Measurements from ENCODE around the gene DAPK1. TPM values are rescaled to one million over a fixed set of nuclear protein-coding genes. Genes with fewer than 3 reads are reported as not detected.

The DAPK1 gene
- total and polyA plus RNA-seq, 2 donors from 2014 or later: 15.5 to 166 TPM

- intact Hi-C loops (cut with DNase I): no loop called here
- Histone ChIP-seq H3K36me3 (ENCODE audit: control insufficient read depth in 2 of 3, insufficient read depth in 3 of 3, low read length in 3 of 3) (no peaks in the 10 kb centered on the region), H3K9ac (ENCODE audit: low read length in 3 of 3) (no peak overlapping the region), H3K27me3 (ENCODE audit: control insufficient read depth, insufficient read depth, low read length) (no peaks in the 10 kb centered on the region), H3K9me3 (ENCODE audit: control insufficient read depth in 2 of 3, insufficient read depth in 1 of 3, low read length in 3 of 3) (no peaks in the 10 kb centered on the region), H3K27ac (ENCODE audit: low read depth in 2 of 2, low read length in 2 of 2) (no peak overlapping the region), H3K4me3 (ENCODE audit: low read length in 3 of 3) (no peak overlapping the region), H3K4me1 (ENCODE audit: control insufficient read depth in 2 of 3, insufficient read depth in 2 of 3, low read depth in 1 of 3, low read length in 3 of 3) (peaks cover 0 to 11% (median 9%) of the 10 kb centered on the region in 3 donors)
- TF ChIP-seq, protein P1, sequence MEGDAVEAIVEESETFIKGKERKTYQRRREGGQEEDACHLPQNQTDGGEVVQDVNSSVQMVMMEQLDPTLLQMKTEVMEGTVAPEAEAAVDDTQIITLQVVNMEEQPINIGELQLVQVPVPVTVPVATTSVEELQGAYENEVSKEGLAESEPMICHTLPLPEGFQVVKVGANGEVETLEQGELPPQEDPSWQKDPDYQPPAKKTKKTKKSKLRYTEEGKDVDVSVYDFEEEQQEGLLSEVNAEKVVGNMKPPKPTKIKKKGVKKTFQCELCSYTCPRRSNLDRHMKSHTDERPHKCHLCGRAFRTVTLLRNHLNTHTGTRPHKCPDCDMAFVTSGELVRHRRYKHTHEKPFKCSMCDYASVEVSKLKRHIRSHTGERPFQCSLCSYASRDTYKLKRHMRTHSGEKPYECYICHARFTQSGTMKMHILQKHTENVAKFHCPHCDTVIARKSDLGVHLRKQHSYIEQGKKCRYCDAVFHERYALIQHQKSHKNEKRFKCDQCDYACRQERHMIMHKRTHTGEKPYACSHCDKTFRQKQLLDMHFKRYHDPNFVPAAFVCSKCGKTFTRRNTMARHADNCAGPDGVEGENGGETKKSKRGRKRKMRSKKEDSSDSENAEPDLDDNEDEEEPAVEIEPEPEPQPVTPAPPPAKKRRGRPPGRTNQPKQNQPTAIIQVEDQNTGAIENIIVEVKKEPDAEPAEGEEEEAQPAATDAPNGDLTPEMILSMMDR (IDR thresholded peaks at IDR 0.05; ENCODE audit: borderline replicate concordance, extremely low read depth, insufficient read depth): no peak
- DNase-seq: no peak
- FAIRE-seq: no peak
Observed at GRCh38 chr9:87534036-87534435, 36.4 kb downstream of the DAPK1 start.

DNA sequence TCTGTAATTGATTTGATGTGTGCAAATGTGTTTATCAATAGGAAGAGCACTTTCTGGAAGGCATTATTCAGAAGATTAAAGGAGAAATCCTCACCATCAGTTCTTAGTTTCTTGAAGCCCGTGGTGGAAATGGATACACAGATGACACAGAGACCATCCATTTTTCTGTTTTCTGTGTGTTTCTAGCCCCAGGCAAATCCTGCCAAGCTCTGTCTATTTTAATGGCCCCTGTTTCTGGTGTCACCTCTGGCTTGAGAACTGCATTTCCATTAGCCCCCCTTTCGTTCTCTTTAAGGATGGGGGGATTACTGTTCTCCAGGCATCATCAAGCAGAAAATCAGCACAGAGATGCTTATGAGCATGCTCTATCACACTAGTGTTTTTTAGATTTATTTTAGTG, 37.3 kb downstream of the DAPK1 start:
- no peaks in the 10 kb centered on the region for H3K9me3 ChIP-seq (ENCODE audit: control insufficient read depth in 2 of 3, insufficient read depth in 1 of 3, low read length in 3 of 3)
- no peak overlapping the region for H3K4me3 ChIP-seq (ENCODE audit: low read length in 3 of 3)
- H3K27me3 ChIP-seq (ENCODE audit: control insufficient read depth, insufficient read depth, low read length): no peaks in the 10 kb centered on the region
- peaks cover 0 to 4% (median 4%) of the 10 kb centered on the region in 3 donors for H3K4me1 ChIP-seq (ENCODE audit: control insufficient read depth in 2 of 3, insufficient read depth in 2 of 3, low read depth in 1 of 3, low read length in 3 of 3)
- no peaks in the 10 kb centered on the region for H3K36me3 ChIP-seq (ENCODE audit: control insufficient read depth in 2 of 3, insufficient read depth in 3 of 3, low read length in 3 of 3)
- H3K9ac ChIP-seq (ENCODE audit: low read length in 3 of 3): no peak overlapping the region
- TF ChIP-seq, protein P1 (IDR thresholded peaks at IDR 0.05; ENCODE audit: borderline replicate concordance, extremely low read depth, insufficient read depth): no peak
- DNase-seq (no peak), FAIRE-seq (no peak)
- intact Hi-C loops (cut with DNase I): no loop called here
- H3K27ac ChIP-seq (ENCODE audit: low read depth in 2 of 2, low read length in 2 of 2): no peak overlapping the region

DNA sequence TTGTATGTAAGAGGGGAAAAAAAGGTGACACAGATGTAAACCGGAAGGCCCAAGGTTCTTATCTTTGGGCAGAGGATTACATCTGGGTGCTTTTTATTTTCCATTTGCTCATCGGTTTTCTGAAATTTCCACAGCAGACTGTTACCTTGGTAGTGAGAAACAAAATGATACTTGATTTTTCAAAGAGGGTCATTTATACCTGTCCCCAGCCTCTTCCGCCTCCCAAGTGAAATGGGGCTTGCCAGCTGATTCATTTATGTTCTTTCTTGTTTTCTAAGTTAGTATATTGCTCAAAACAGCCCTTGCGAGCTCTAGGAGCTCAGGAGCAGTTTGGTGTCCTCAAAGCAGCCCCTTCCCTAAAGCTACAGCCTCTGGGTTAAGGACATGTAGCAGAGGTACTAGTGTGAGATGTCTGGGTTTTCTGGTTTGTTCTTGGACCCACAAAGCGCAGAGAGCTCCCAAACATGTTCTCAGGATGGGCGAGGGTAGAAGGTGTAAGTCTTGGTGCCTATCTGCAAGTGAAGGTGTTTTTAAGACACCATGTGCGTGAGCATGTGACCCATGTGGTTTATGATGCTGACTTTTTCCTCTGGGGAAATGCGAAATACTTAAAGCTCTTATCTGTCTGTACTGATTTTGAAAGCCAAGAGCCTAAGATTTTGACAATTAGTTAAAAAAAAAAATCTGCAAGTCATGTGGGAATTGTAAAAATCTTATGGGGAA, 38.3 kb downstream of the DAPK1 start:
- Histone ChIP-seq H3K27ac (ENCODE audit: low read depth in 2 of 2, low read length in 2 of 2) (no peak overlapping the region), H3K9me3 (ENCODE audit: control insufficient read depth in 2 of 3, insufficient read depth in 1 of 3, low read length in 3 of 3) (no peaks in the 10 kb centered on the region), H3K4me1 (ENCODE audit: control insufficient read depth in 2 of 3, insufficient read depth in 2 of 3, low read depth in 1 of 3, low read length in 3 of 3) (peaks cover 0 to 4% (median 0%) of the 10 kb centered on the region in 3 donors), H3K27me3 (ENCODE audit: control insufficient read depth, insufficient read depth, low read length) (no peaks in the 10 kb centered on the region), H3K4me3 (ENCODE audit: low read length in 3 of 3) (no peak overlapping the region), H3K36me3 (ENCODE audit: control insufficient read depth in 2 of 3, insufficient read depth in 3 of 3, low read length in 3 of 3) (no peaks in the 10 kb centered on the region), H3K9ac (ENCODE audit: low read length in 3 of 3) (no peak overlapping the region)
- no peak for DNase-seq
- intact Hi-C loops (cut with DNase I): no loop called here
- TF ChIP-seq, protein P1 (IDR thresholded peaks at IDR 0.05; ENCODE audit: borderline replicate concordance, extremely low read depth, insufficient read depth): no peak
- no peak for FAIRE-seq
